GM19455 (cell line): Measurements from ENCODE around the gene GABBR2.
"Not testable (repeated sequence)": the region's sequence is repeated elsewhere in the genome, so short reads cannot be mapped to it uniquely, and the experiment has no call there.

ENCODE experiments used
- ATAC-seq: cut with Tn5 transposase; IDR thresholded peaks from one replicate; pipeline ENCODE4 v1.9.1; 2021; ENCODE audit not compliant: unreplicated experiment

The GABBR2 gene

DNA sequence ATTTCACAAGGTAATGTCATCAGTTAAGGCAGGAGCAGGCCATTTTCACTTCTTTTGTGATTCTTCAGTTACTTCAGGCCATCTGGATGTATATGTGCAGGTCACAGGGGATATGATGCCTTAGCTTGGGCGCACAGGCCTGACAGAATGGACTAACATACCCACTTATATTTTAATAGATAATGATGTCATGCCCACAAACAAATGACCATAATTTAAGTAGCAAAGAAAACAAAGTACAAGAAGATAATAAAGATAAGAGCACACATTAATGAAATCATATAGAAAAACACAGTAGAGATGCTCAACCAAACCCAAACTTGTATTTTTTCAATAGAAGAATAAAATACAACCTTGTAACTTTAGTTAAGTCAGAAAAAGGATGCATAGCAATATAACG, 433.6 kb downstream of the GABBR2 start:
- no peak for ATAC-seq

DNA sequence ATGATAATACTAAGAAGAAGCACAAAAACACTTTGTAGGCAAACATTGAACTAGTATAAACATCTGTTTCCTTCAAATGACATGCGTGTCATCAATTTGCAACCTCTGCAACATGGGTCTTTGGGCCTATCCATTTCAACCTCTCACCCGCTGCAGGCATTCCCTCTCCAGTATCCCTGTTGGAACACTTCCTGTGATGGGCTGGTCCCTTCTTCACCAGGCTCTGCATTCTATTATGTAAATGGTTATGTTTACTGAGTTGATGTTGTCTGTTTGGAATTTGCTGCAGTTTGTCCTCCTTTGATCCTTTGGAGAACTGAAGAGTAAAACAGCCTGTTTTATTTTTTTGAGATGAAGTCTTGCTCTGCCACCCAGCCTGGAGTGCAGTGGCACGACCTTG, 436.7 kb downstream of the GABBR2 start:
- no peak for ATAC-seq

DNA sequence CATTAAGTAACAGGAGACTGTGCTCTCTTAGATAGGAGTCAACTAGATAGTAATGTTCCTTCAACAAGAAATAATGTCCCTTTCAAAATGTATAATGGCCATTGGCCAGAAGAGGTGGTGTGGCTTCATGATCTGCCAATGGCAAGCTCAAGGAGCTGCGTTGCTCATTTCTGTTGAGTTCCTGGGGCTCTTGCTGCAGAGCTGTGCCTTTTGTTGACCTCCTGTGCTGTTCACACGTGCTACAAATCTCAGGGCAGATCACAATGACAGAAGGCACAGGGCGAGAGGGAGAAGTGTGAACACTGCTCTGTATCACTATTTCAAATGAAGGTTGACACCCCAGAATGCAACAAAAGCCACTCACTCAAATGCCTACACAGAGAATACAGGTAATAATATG, 437.3 kb downstream of the GABBR2 start:
- ATAC-seq = no peak

DNA sequence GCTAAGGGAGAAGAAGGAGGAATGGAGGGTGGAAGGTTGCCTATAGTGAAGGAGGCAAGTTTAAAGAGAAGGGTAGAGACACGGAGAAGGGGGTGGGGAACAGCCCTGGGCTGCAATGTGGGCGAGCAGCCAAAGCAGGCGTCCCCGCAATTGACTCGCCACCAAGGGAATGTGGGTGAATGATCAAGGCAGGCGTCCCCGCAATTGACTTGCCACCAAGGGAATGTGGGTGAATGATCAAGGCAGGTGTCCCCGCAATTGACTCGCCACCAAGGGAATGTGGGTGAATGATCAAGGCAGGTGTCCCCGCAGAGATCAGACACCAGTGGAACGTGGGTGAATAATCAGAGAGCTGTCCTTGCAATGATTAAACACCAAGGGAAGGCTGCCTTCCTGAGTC, 438.5 kb downstream of the GABBR2 start:
- ATAC-seq = not testable (repeated sequence)

DNA sequence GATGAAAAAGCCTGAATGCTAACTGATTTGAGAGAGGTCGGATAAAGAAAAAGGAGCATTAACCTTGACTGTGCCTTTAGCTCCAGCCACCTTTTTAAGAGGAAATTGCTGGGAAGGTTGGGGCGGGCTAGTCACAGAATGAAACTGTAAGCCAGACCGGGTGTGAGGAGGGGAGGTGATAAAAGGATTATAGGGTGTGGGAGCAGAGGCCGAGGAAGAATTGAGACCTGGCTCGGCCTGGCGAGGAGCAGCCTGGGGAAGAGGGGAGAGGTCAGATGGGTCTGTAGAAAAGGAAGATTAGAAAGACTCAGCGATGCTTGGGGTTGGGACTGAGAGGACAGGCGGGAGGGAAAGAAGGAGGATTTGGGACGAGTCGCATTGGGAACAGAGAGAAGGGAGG, 439.1 kb downstream of the GABBR2 start:
- ATAC-seq = not testable (repeated sequence)

DNA sequence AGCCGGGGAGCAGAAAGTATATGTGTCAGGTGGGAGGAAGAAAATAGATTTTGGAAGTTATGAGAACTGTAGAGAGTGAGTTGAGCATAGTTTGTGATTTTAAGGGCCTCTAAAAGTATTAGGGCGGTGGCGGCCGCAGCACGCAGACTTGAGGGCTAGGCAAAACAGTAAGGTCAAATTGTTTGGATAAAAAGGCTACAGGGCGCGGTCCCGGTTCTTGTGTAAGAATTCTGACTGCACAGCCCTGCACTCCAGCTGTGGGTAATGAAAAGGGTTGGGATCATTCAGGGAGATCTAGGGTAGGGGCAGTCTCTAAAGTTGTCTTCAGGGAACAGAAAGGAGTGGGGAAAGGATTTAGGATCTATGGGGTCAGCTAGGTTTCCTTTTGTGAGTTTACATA, 441.2 kb downstream of the GABBR2 start:
- ATAC-seq = not testable (repeated sequence)

DNA sequence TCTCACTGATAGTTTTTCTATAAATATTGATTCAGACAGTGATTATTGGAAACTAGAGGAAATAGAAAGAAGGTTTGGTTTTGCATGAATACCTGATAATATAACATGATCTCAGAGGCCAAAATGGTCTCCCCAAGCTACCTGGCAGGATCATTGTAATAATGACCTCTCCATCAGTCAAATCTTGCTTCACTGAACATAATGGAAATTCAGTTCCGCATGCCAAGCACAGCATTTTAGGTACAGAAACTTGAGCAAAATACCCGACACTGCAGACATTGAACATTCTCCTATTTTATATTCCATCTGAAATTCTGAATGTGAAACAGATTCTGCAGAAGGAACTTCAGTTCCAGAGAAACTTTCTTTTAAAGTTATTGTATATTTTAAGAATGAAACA, 444.2 kb downstream of the GABBR2 start:
- no peak for ATAC-seq

DNA sequence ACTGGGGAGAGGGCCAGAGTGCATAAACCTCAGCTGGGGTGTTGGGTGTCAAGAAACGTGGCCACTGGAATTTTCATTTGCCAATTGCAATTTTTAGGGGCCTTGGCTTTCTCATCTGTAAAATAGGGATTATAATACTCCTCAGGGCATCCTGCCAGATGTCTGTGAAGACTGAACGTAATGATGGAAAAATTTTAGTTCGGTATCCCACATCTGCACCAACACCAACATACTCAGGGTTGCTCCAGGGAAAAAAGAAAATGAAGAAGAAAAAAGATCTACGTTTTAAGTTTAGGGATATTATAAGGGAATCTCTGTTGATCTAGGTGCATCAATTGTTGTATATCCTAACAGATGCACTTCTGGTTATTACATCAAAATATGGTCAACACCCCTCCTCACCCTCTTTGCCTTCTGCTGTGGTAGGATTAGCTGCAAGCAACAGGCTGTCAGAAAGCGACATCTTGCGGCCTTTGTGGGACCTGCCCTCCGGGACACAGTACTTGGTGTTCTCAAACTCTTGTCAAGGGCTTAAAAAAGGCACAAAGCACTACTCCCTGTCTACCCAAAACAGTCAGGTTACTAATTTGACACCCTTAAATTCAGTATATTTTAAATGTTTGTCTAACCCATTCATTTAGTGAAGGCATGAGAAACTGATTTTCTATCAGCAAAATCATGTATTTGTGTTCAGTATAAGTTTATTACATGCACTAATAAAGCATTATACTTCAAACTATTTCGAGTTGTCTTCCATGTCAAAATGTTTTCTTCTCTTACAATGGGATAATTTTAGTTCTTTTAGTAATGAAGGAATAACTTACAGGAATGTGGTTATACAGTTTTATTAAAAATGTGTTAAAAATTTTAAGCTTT, 445.0 kb downstream of the GABBR2 start:
- no peak for ATAC-seq

DNA sequence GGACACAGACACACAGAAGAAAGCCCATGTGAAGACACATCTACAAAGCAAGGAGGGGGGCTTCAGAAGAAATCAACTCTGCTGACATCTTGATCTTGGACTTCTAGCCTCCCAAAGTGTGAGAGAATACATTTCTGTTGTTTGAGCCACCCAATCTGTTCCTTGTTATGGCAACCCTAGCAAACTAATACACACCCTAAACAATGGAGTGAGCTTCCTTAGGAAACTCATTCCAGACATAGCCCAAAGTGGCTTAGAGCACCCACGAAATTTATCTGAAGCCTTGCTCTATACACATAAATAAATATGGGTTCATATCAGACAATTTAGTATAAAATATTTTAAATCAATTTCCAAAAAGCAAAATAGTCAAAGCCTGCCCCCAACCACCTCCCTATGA, 445.7 kb downstream of the GABBR2 start:
- ATAC-seq = no peak

DNA sequence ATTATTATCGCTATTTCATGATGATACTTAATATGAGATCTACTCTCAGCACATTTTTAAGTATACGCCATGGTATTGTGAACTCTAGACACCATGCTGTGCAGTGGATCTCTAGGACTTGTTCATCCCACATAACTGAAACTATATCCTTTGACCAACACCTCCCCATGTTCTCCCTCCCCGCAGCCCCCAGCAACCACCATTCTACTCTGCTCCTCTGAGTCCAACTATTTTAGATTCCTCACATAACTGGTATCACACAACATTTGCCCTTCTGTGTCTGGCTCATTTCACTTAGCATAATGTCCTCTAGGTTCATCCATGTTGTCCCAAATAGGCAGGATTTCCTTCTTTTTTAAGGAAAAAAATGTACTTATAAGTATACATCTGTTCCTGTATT, 446.7 kb downstream of the GABBR2 start:
- ATAC-seq = no peak

DNA sequence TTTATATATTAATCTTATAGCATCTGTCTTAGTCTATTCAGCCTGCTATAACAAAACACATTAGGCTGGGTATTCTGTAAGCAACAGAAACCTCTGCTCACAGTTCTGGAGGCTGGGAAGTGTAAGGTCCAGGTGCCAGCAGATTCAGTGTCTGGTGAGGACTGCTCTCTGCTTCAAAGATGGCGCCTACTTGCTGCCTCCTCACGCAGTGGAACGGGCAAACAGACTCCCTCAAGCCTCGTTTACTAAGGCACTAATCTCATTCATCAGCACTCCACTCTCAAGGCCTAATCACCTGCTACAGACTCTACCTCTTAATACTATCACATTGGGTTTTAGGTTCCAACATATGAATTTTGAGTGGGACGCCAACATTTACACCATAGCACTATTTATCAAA, 448.1 kb downstream of the GABBR2 start:
- no peak for ATAC-seq

DNA sequence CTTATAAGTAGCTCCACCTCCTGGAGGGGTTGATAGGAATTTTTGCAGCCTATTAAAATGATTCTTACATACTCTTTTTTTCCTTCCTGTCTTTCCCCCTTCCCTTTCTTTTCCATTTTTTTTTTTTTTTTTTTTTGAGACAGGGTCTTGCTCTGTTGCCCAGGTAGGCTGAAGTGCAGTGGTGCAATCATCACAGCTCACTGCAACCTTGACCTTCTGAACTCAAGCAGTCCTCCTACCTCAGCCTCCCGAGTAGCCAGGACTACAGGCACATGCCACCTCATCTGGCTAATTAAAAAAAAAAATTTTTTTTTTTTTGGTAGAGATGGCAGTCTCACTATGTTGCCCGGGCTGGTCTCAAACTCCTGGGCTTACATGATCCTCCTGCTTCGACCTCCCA, 448.9 kb downstream of the GABBR2 start:
- no peak for ATAC-seq

DNA sequence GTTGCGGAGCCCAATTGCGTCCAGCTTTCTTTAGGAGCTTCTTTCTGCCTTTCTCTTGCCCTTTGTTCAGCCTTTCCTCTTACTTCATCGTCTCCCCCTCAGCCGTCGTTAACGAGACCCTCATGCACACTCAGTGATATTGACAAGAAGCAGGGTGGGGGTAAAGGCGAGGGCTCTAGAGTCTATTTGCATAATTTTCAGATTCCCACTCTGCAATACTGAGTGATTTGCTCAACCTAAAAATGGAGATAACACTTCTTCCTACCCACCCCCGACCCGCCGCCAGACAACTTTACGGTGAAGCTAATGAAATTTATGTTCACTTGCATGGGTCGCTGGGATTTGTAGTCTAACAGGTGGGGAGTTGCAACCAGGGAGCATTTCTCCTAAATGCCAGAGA, 452.0 kb downstream of the GABBR2 start:
- no peak for ATAC-seq

DNA sequence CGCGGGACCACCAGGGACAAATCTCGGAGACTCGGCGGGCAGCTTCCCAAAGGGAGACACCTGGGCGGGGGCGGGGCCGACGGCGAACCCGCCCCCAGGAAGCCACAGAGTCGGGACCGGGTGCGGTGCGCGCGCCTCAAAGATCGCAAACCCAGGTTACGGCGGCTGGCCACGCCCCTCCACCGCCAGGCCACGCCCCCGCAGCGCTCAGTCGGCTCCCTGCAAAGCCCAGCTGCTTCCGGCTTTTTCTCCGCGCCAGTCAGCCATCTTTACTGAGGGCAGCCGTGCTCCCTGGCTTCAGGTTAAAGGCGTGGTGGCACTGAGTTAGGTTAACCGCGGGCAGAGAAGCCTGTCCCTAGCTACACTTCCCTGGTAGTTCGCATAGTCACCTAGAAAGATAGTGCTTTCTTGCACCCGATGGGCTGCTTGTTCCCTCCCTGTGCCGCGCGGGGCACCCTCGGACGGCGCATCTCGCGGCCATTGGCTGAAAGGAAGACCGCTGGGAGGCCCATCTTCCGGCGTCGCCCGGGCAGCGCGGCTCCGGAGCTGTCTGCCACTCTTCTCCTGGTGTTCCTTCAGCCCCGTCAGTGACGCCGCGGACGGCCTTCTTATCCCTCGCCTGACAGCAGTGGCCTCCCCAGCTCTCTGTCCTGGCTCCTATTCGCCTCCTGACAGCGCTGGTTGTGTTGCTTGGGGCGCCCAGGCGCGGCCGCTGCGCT, 453.0 kb downstream of the GABBR2 start, which contains the start of gene TBC1D2:
Gene TBC1D2, minus strand, starts transcription at position 72 of the 719 bp plus-strand sequence. CDS start 108 bp downstream, outside the sequence.
- ATAC-seq = peak; percentile 89

DNA sequence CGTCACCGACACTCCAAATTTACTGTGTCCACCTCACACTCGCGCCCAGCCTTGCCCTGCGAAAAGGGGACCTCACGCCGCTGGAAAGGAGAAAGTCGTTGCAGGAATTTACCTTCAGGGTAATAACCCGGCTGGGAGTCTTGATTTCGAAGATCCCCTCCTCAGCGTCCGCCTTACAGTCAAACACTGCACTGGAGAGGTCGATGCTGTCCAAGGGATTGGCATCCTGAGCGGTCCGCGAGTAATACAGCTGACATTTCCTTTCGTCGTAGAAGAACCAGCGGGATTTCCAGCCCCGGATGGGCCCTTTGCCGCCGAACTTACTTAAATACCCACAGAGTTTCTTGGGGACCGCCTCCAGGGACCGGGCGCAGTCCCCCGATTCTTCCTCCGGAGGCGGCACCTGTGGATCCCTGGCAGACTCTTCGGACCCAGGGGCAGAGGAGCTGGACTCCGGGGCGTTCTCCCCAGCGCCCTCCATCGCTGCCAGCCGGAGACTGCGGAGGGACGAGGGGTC, 453.6 kb downstream of the GABBR2 start:
- ATAC-seq = peak; percentile 36

DNA sequence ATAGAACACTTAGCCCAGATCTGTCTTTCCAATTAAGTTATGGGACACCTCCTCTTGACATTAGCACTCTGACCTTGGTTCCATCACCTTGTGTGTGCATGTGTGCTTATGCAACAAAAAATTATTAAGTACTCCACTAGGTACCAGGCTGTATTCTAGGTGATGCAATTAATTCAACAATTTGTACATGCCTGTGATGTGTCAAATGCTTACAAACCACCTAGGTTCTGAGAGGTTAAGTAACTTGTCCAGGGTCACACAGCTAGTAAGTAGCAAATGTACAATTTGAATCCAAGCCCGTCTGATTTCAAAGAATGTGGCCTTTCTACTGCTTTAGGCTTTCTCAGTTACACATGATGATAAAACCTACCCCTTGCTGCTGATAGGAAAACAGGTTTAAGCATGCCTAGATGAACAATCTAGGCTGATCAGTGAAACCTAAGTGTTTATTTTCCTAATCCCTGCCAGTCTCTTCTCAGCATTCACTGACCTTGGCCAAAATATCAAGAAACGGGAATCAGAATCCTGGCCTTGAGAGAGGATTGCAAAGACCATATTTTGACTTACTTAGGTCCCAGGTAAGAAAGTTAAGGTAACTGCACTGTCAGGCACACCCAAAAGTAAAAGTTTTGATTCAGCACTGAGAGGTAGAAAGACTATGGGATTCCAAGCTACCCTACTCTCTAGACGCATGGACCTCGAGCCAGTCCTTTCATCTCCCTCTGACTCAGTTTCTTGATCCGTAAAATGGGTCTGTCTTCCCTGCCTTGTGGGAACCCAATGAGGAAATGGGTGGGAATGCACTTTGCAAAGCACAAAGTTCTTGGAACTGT, 454.3 kb downstream of the GABBR2 start:
- no peak for ATAC-seq

DNA sequence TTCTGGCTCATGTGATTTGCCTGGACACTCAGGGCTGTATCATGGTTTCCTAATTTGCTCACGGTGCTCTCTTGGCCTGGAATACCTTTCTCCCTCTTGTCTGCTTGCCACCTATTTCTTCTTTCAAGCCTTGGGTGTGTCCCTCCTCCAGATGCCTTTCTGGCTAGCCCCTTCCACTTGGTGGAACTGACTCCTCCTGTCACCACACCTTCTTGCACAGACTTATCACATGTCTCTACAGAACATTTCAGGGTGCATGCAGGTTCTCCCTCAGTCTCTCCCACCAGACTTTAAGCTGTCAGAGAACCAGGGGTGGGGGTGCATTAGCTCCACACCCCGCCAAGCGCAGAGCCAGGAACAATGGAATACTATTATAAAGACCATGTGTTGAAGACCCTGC, 455.2 kb downstream of the GABBR2 start:
- ATAC-seq = no peak

DNA sequence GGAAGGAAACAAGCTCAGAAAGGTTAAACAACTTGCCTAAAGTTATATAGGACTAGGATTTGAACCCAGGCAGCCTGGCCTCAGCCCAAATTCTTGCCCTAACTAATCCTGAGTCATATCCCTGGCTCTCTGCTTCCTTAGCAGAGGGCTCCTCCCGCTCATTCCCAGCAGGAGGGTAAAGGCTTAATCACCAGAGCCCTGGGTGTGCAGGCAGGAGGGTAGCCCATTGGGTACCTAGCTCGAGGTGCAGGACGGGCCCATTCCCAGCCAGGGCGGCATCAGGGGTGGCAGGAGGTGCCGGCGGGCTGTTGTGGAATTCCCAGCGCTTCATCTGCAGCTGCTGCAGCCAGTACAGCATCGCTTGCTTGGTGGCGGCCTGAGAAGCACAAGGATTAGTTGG, 457.2 kb downstream of the GABBR2 start:
- no peak for ATAC-seq

DNA sequence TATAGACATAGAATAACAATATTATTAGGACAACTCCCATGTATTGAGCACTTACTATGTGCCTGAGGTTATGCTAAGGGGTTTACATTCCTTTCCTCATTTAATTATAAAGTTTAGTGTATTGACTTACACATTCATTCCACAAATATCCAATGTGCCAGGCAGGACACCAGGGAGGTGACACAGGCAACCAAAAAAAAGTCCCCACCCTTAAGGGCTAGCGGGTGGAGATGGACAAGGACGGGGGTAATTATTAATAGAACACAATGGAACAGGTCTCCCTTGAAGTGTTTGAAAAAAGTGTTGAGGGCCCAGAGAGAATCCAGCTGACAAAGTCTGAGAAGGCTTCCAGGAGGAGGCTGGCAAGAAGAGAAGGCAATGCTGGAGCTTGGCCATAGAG, 459.0 kb downstream of the GABBR2 start:
- ATAC-seq = no peak

DNA sequence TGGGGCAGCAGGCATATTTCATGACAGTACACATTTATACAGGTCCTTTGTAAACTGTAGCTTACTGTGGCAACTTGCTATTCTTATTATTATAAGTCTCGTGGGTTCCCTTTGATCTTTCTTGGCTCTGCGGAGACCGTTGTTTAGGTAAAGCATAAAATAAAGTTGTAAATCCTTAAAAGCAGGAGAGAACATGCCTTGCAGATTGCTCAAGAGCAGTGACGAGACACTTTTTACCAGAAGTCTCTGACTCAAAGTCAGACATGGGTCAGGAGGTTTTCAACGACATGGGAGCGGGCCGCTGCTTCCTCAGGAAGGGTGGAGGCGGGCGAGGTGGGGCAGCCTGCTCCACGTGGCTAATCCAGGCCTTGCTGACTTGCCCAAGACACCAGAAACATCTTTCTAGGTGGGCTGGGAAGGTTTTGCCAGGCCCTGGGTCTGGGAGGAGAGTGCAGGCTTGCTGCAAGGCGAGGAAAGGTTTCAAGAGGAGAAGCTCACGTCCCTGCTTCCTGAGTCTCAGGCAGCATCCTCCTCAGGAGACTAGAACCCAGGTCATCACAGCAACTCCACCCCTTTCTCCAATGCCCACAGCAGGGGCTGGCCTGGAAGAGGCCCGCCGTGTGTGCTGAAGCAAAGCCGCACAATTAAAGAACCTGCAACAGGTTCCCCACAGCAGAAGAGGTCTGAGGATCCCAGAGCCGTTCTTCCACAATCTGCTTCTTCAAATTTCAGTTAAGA, 459.8 kb downstream of the GABBR2 start:
- no peak for ATAC-seq
